ENCODE measurements around the gene CYP3A4.

The CYP3A4 gene

GRCh38 chr7:99720800-99721595 lies 63.0 kb downstream of the CYP3A4 start:
- no peak for DNase-seq

GRCh38 chr7:99719996-99720769 lies 63.8 kb downstream of the CYP3A4 start:
- no peak for DNase-seq

GRCh38 chr7:99713995-99714570 lies 69.9 kb downstream of the CYP3A4 start:
- DNase-seq: no peak

GRCh38 chr7:99709838-99710578 lies 74.0 kb downstream of the CYP3A4 start:
- DNase-seq: no peak

- no peak for DNase-seq
These were observed 74.7 kb downstream of the CYP3A4 start for GRCh38 chr7:99709260-99709659.

GRCh38 chr7:99707096-99707495 lies 76.9 kb downstream of the CYP3A4 start:
- no peak for DNase-seq
